Stimulated activated CD4-positive, alpha-beta T cell treated with anti-CD3 and anti-CD28 coated beads, TNF-alpha, amount 100 ng/mL, for 1 hour (primary cell): Measurements from ENCODE around the gene USP17L11.
"Not testable (repeated sequence)": the region's sequence is repeated elsewhere in the genome, so short reads cannot be mapped to it uniquely, and the experiment has no call there.

ENCODE experiments used
- DNase-seq, 3 donors: peaks; one replicate each; pipeline ENCODE4 v3.0.0-alpha.2; 2020; ENCODE audit warnings: low read depth in 3 of 3, low spot score in 1 of 3

The USP17L11 gene, protein sequence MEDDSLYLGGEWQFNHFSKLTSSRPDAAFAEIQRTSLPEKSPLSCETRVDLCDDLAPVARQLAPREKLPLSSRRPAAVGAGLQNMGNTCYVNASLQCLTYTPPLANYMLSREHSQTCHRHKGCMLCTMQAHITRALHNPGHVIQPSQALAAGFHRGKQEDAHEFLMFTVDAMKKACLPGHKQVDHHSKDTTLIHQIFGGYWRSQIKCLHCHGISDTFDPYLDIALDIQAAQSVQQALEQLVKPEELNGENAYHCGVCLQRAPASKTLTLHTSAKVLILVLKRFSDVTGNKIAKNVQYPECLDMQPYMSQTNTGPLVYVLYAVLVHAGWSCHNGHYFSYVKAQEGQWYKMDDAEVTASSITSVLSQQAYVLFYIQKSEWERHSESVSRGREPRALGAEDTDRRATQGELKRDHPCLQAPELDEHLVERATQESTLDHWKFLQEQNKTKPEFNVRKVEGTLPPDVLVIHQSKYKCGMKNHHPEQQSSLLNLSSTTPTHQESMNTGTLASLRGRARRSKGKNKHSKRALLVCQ

DNA sequence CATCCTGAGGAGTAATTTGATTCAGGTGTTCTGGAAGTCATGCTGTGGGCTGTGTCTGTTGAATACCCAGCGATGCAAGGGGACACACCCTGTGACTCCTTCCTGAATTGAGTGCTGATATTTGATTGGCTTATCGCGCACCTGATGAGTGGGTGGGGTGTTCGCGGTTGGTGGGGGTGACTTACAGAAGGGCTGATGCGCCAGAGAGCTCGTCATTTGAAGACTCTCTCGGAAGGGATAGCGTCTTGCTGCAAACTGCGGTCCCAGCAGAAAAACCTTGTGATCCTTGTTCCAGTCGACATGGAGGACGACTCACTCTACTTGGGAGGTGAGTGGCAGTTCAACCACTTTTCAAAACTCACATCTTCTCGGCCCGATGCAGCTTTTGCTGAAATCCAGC, at the start of gene USP17L11:
USP17L11 (plus strand) TSS at position 301 of the 400 bp plus-strand sequence; CDS start at position 301, 0 bp downstream.
- not testable (repeated sequence) for DNase-seq

DNA sequence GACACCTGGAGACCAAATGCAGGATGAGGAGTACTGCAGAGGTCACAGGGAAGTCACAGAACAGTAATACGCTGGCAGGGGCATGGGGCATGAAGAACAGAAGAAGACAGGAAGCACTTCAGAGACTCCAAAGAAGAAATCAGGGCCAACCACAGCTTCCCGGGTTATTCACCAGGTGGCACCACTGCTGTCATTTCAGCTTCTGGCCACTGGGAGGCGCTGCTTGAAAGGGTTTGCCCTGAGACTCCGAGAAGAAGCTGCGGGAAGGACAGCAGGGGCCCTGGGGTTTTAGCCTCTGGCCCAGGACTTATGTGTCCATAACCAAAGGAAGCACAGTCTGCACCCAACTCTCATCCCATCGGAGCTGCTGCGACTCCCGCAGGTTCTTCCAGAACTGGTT, 49.2 kb upstream of the USP17L11 start:
- DNase-seq, result not testable (repeated sequence)

DNA sequence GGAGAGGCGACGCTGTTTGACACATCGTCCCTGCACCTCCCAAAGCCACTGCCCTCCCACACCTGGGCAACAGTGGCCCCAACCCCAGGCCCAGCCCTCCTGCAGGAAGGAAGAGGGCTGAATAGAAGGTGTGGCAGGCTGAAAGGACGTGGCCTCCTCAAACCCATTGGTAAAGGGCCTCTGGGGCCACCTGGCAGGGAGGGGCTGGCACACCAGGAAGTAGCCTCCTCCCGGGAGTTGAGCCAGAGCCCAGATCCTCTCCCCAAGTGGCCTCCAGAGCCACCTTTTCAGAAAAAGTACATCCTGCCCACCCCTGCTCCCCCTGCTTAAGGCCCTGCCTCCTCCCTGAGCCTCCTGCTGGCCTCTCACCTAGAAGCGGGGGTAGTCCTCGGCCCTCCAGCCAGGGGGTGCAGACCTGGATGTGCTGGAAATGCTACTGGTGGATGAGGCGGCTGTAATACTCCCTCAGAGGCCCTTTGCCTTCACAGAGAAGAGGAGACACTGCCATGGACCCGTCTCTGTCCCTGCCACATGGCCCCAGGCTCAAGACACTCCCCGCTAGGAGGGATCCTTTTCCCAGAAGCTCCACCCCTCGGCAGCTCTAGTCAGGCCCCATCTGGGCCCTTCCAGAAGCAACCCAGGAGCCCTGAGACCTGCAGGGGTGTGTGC, 45.3 kb upstream of the USP17L11 start, which contains the start of gene FAM90A26:
FAM90A26 (plus strand) TSS at position 619 of the 669 bp plus-strand sequence. CDS start 2,764 bp downstream, outside the sequence.
- DNase-seq, result not testable (repeated sequence)

DNA sequence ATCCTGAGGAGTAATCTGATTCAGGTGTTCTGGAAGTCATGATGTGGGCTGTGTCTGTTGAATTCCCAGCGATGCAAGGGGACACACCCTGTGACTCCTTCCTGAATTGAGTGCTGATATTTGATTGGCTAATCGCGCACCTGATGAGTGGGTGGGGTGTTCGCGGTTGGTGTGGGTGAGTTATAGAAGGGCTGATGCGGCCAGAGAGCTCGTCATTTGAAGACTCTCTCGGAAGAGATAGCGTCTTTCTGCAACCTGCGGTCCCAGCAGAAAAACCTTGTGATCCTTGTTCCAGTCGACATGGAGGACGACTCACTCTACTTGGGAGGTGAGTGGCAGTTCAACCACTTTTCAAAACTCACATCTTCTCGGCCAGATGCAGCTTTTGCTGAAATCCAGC, 4.8 kb upstream of the USP17L11 start, which contains the start of gene USP17L10:
USP17L10 (plus strand) TSS at position 301 of the 400 bp plus-strand sequence; CDS start at position 301, 0 bp downstream.
- not testable (repeated sequence) for DNase-seq

DNA sequence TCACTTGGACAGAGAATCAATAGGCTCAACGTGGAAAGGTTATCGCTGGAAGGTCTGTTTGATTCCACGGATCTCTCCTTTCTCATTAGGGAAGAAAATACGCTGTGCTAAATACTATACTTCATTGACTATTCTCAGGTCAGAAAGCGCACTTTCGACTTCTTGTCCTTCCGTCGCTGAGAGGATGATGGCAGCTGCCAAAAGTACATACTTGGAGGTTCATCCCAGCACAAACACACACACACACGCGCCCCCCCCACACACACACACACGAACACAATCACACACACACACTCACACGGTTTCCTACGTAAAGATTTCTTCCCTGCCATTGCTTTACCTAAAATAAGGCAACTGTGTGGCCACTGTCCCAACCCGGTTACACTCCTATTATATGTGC, 504 bp upstream of the USP17L11 start:
- DNase-seq, result not testable (repeated sequence)

DNA sequence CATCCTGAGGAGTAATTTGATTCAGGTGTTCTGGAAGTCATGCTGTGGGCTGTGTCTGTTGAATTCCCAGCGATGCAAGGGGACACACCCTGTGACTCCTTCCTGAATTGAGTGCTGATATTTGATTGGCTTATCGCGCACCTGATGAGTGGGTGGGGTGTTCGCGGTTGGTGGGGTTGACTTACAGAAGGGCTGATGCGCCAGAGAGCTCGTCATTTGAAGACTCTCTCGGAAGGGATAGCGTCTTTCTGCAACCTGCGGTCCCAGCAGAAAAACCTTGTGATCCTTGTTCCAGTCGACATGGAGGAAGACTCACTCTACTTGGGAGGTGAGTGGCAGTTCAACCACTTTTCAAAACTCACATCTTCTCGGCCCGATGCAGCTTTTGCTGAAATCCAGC, 4.6 kb downstream of the USP17L11 start, which contains the start of gene USP17L12:
USP17L12 (plus strand) TSS at position 301 of the 400 bp plus-strand sequence; CDS start at position 301, 0 bp downstream.
- not testable (repeated sequence) for DNase-seq

DNA sequence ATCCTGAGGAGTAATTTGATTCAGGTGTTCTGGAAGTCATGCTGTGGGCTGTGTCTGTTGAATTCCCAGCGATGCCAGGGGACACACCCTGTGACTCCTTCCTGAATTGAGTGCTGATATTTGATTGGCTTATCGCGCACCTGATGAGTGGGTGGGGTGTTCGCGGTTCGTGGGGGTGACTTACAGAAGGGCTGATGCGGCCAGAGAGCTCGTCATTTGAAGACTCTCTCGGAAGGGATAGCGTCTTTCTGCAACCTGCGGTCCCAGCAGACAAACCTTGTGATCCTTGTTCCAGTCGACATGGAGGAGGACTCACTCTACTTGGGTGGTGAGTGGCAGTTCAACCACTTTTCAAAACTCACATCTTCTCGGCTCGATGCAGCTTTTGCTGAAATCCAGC, 9.4 kb downstream of the USP17L11 start, which contains the start of gene USP17L13:
USP17L13 (plus strand) TSS at position 301 of the 400 bp plus-strand sequence; CDS start at position 301, 0 bp downstream.
- DNase-seq, result not testable (repeated sequence)

DNA sequence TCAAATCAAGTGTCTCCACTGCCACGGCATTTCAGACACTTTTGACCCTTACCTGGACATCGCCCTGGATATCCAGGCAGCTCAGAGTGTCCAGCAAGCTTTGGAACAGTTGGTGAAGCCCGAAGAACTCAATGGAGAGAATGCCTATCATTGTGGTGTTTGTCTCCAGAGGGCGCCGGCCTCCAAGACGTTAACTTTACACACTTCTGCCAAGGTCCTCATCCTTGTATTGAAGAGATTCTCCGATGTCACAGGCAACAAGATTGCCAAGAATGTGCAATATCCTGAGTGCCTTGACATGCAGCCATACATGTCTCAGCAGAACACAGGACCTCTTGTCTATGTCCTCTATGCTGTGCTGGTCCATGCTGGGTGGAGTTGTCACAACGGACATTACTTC, 15.0 kb downstream of the USP17L11 start:
- DNase-seq, result not testable (repeated sequence)

DNA sequence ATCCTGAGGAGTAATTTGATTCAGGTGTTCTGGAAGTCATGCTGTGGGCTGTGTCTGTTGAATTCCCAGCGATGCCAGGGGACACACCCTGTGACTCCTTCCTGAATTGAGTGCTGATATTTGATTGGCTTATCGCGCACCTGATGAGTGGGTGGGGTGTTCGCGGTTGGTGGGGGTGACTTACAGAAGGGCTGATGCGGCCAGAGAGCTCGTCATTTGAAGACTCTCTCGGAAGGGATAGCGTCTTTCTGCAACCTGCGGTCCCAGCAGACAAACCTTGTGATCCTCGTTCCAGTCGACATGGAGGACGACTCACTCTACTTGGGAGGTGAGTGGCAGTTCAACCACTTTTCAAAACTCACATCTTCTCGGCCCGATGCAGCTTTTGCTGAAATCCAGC, 18.9 kb downstream of the USP17L11 start, which contains the start of gene USP17L15:
USP17L15 (plus strand) TSS at position 301 of the 400 bp plus-strand sequence; CDS start at position 301, 0 bp downstream.
- DNase-seq, result not testable (repeated sequence)

DNA sequence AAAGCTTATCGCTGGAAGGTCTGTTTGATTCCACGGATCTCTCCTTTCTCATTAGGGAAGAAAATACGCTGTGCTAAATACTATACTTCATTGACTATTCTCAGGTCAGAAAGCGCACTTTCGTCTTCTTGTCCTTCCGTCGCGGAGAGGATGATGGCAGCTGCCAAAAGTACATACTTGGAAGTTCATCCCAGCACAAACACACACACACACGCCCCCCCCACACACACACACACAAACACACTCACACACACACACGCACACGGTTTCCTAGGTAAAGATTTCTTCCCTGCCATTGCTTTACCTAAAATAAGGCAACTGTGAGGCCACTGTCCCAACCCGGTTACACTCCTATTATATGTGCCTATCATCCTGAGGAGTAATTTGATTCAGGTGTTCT, 23.3 kb downstream of the USP17L11 start:
- not testable (repeated sequence) for DNase-seq

DNA sequence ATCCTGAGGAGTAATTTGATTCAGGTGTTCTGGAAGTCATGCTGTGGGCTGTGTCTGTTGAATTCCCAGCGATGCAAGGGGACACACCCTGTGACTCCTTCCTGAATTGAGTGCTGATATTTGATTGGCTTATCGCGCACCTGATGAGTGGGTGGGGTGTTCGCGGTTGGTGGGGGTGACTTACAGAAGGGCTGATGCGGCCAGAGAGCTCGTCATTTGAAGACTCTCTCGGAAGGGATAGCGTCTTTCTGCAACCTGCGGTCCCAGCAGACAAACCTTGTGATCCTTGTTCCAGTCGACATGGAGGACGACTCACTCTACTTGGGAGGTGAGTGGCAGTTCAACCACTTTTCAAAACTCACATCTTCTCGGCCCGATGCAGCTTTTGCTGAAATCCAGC, 28.4 kb downstream of the USP17L11 start, which contains the start of gene USP17L17:
USP17L17 (plus strand) TSS at position 301 of the 400 bp plus-strand sequence; CDS start at position 301, 0 bp downstream.
- not testable (repeated sequence) for DNase-seq

DNA sequence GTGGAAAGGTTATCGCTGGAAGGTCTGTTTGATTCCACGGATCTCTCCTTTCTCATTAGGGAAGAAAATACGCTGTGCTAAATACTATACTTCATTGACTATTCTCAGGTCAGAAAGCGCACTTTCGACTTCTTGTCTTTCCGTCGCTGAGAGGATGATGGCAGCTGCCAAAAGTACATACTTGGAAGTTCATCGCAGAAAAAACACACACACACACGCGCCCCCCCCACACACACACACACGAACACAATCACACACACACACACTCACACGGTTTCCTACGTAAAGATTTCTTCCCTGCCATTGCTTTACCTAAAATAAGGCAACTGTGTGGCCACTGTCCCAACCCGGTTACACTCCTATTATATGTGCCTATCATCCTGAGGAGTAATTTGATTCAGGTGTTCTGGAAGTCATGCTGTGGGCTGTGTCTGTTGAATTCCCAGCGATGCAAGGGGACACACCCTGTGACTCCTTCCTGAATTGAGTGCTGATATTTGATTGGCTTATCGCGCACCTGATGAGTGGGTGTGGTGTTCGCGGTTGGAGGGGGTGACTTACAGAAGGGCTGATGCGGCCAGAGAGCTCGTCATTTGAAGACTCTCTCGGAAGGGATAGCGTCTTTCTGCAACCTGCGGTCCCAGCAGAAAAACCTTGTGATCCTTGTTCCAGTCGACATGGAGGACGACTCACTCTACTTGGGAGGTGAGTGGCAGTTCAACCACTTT, 32.9 kb downstream of the USP17L11 start, which contains the start of gene USP17L18:
USP17L18 (plus strand) TSS at position 678 of the 728 bp plus-strand sequence; CDS start at position 678, 0 bp downstream.
- not testable (repeated sequence) for DNase-seq

DNA sequence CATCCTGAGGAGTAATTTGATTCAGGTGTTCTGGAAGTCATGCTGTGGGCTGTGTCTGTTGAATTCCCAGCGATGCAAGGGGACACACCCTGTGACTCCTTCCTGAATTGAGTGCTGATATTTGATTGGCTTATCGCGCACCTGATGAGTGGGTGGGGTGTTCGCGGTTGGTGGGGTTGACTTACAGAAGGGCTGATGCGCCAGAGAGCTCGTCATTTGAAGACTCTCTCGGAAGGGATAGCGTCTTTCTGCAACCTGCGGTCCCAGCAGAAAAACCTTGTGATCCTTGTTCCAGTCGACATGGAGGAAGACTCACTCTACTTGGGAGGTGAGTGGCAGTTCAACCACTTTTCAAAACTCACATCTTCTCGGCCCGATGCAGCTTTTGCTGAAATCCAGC, 37.9 kb downstream of the USP17L11 start, which contains the start of gene USP17L19:
USP17L19 (plus strand) TSS at position 301 of the 400 bp plus-strand sequence; CDS start at position 301, 0 bp downstream.
- DNase-seq, result not testable (repeated sequence)

DNA sequence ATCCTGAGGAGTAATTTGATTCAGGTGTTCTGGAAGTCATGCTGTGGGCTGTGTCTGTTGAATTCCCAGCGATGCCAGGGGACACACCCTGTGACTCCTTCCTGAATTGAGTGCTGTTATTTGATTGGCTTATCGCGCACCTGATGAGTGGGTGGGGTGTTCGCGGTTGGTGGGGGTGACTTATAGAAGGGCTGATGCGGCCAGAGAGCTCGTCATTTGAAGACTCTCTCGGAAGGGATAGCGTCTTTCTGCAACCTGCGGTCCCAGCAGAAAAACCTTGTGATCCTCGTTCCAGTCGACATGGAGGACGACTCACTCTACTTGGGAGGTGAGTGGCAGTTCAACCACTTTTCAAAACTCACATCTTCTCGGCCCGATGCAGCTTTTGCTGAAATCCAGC, 42.6 kb downstream of the USP17L11 start, which contains the start of gene USP17L20:
USP17L20 (plus strand) TSS at position 301 of the 400 bp plus-strand sequence; CDS start at position 301, 0 bp downstream.
- DNase-seq, result not testable (repeated sequence)

DNA sequence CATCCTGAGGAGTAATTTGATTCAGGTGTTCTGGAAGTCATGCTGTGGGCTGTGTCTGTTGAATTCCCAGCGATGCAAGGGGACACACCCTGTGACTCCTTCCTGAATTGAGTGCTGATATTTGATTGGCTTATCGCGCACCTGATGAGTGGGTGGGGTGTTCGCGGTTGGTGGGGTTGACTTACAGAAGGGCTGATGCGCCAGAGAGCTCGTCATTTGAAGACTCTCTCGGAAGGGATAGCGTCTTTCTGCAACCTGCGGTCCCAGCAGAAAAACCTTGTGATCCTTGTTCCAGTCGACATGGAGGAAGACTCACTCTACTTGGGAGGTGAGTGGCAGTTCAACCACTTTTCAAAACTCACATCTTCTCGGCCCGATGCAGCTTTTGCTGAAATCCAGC, 47.4 kb downstream of the USP17L11 start, which contains the start of gene USP17L21:
USP17L21 (plus strand) TSS at position 301 of the 400 bp plus-strand sequence; CDS start at position 301, 0 bp downstream.
- DNase-seq, result not testable (repeated sequence)
